OCI-LY3 (cell line): ENCODE data around the gene UGT1A9.

Experiments used
- CTCF ChIP-seq: fragments of 200-600, 300-600 bp; sonication (generic); IDR thresholded peaks from 2 replicates; pipeline ENCODE4 v1.5.1; 2014; ENCODE audit warnings: antibody characterized with exemption, low read length, low read depth
- EZH2phosphoT487 ChIP-seq: fragments of 200-600 bp; shearing (Covaris generic); IDR thresholded peaks from 2 replicates; pipeline ENCODE4 v1.6.1; 2018; ENCODE audit warnings: antibody characterized with exemption, mixed run types, low read depth

DNA sequence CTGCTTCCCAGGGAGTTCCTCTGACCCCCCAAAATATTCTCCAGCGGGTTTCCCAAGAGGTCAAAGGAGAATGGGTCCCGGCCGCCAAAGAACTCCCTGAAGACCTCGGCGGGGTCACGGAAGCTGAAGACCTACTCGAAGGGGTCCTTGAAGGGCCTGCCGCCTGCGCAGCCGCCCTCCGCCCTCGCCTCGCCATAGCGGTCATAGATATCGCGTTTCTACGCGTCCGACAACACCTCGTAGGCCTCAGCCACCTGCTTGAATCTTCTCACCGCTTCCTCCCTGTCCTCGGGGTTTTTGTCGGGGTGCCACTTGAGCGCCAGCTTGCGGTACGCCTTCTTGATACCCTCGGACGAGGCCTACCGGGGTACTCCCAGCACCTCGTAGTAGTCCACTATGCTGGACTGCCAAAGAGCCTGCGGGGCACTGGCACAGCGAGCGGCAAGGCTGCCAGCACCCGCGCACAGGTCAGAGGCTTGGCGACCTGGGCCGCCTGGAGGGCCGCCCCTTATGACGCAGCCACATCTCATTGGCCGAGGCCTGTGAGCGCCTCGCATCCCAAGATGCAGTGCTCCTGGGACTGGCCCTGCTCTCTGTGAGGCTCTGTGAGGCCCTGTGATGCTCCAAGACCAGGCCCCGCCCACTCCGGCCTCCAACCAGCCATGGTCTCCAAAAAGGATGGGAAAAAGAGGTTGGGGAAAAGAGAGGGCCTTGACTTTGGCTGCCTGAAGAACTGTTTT lies 83.3 kb downstream of the UGT1A9 start:
- no peak for TF ChIP-seq CTCF
- TF ChIP-seq EZH2phosphoT487, result no peak
